ENCODE results near the gene KCNK4.
A peak's percentile ranks its signal among the peaks of the same experiment; 100 is the strongest.

The KCNK4 gene

GRCh38 chr11:64264371-64264852 lies 26.7 kb upstream of the KCNK4 start:
- H3K27ac ChIP-seq (ENCODE audit: low read depth, low read length) = no peak overlapping the region
- no peaks in the 10 kb centered on the region for H3K27me3 ChIP-seq (ENCODE audit: control insufficient read depth in 1 of 2, insufficient read depth in 2 of 2, low read length in 2 of 2)
- peaks cover 32% of the 10 kb centered on the region for H3K36me3 ChIP-seq (ENCODE audit: insufficient read depth, low read length)
- no peak overlapping the region for H3K4me3 ChIP-seq (ENCODE audit: low read depth in 1 of 2, low read length in 2 of 2)
- no peaks in the 10 kb centered on the region for H3K9me3 ChIP-seq (ENCODE audit: low read length)
- peaks cover 13% of the 10 kb centered on the region for H3K4me1 ChIP-seq (ENCODE audit: insufficient read depth, low read length)
- no peak overlapping the region for H3K9ac ChIP-seq (ENCODE audit: low read length)

GRCh38 chr11:64265176-64266160 lies 25.6 kb upstream of the KCNK4 start:
- H3K4me3 ChIP-seq (ENCODE audit: low read depth in 1 of 2, low read length in 2 of 2) = no peak overlapping the region
- peaks cover 23% of the 10 kb centered on the region for H3K36me3 ChIP-seq (ENCODE audit: insufficient read depth, low read length)
- no peaks in the 10 kb centered on the region for H3K27me3 ChIP-seq (ENCODE audit: control insufficient read depth in 1 of 2, insufficient read depth in 2 of 2, low read length in 2 of 2)
- no peaks in the 10 kb centered on the region for H3K9me3 ChIP-seq (ENCODE audit: low read length)
- H3K9ac ChIP-seq (ENCODE audit: low read length) = no peak overlapping the region
- no peak overlapping the region for H3K27ac ChIP-seq (ENCODE audit: low read depth, low read length)
- peaks cover 13% of the 10 kb centered on the region for H3K4me1 ChIP-seq (ENCODE audit: insufficient read depth, low read length)

- Histone ChIP-seq H3K4me1 (ENCODE audit: insufficient read depth, low read length) (peaks cover 13% of the 10 kb centered on the region), H3K27me3 (ENCODE audit: control insufficient read depth in 1 of 2, insufficient read depth in 2 of 2, low read length in 2 of 2) (no peaks in the 10 kb centered on the region), H3K36me3 (ENCODE audit: insufficient read depth, low read length) (peaks cover 23% of the 10 kb centered on the region), H3K9me3 (ENCODE audit: low read length) (no peaks in the 10 kb centered on the region), H3K4me3 (ENCODE audit: low read depth in 1 of 2, low read length in 2 of 2) (no peak overlapping the region), H3K27ac (ENCODE audit: low read depth, low read length) (no peak overlapping the region), H3K9ac (ENCODE audit: low read length) (no peak overlapping the region)
Measured at GRCh38 chr11:64266339-64266738, 24.8 kb upstream of the KCNK4 start.

GRCh38 chr11:64267207-64267945 lies 23.7 kb upstream of the KCNK4 start:
- H3K27ac ChIP-seq (ENCODE audit: low read depth, low read length) = peak overlapping the region; percentile 99
- H3K36me3 ChIP-seq (ENCODE audit: insufficient read depth, low read length) = peaks cover 23% of the 10 kb centered on the region
- no peak overlapping the region for H3K9ac ChIP-seq (ENCODE audit: low read length)

GRCh38 chr11:64268025-64268892 lies 22.8 kb upstream of the KCNK4 start:
- H3K9ac ChIP-seq (ENCODE audit: low read length) = peak overlapping the region; percentile 39
- H3K27ac ChIP-seq (ENCODE audit: low read depth, low read length) = peak overlapping the region; percentile 99
- H3K36me3 ChIP-seq (ENCODE audit: insufficient read depth, low read length) = peaks cover 14% of the 10 kb centered on the region
- H3K4me3 ChIP-seq (ENCODE audit: low read depth in 1 of 2, low read length in 2 of 2) = peak overlapping the region; percentile 77 to 94
- no peaks in the 10 kb centered on the region for H3K27me3 ChIP-seq (ENCODE audit: control insufficient read depth in 1 of 2, insufficient read depth in 2 of 2, low read length in 2 of 2)
- H3K4me1 ChIP-seq (ENCODE audit: insufficient read depth, low read length) = peaks cover 19% of the 10 kb centered on the region
- H3K9me3 ChIP-seq (ENCODE audit: low read length) = no peaks in the 10 kb centered on the region

More at GRCh38 chr11:64267207-64267945, 23.7 kb upstream of the KCNK4 start:
- no peaks in the 10 kb centered on the region for H3K9me3 ChIP-seq (ENCODE audit: low read length)
- H3K4me3 ChIP-seq (ENCODE audit: low read depth in 1 of 2, low read length in 2 of 2) = no peak overlapping the region
- H3K27me3 ChIP-seq (ENCODE audit: control insufficient read depth in 1 of 2, insufficient read depth in 2 of 2, low read length in 2 of 2) = no peaks in the 10 kb centered on the region
- peaks cover 19% of the 10 kb centered on the region for H3K4me1 ChIP-seq (ENCODE audit: insufficient read depth, low read length)

- Histone ChIP-seq H3K27ac (ENCODE audit: low read depth, low read length) (peak overlapping the region; percentile 99), H3K4me3 (ENCODE audit: low read depth in 1 of 2, low read length in 2 of 2) (peak overlapping the region; percentile 77 to 94), H3K9me3 (ENCODE audit: low read length) (no peaks in the 10 kb centered on the region), H3K9ac (ENCODE audit: low read length) (peak overlapping the region; percentile 39), H3K36me3 (ENCODE audit: insufficient read depth, low read length) (peaks cover 11% of the 10 kb centered on the region), H3K27me3 (ENCODE audit: control insufficient read depth in 1 of 2, insufficient read depth in 2 of 2, low read length in 2 of 2) (no peaks in the 10 kb centered on the region), H3K4me1 (ENCODE audit: insufficient read depth, low read length) (peaks cover 19% of the 10 kb centered on the region)
Measured at GRCh38 chr11:64268893-64269539, 22.1 kb upstream of the KCNK4 start.

- Histone ChIP-seq H3K27me3 (ENCODE audit: control insufficient read depth in 1 of 2, insufficient read depth in 2 of 2, low read length in 2 of 2) (no peaks in the 10 kb centered on the region), H3K36me3 (ENCODE audit: insufficient read depth, low read length) (peaks cover 11% of the 10 kb centered on the region), H3K9me3 (ENCODE audit: low read length) (no peaks in the 10 kb centered on the region), H3K27ac (ENCODE audit: low read depth, low read length) (peak overlapping the region; percentile 99), H3K4me3 (ENCODE audit: low read depth in 1 of 2, low read length in 2 of 2) (peak overlapping the region; percentile 77 to 94), H3K9ac (ENCODE audit: low read length) (peak overlapping the region; percentile 73), H3K4me1 (ENCODE audit: insufficient read depth, low read length) (peaks cover 19% of the 10 kb centered on the region)
Measured at GRCh38 chr11:64269540-64270220, 21.4 kb upstream of the KCNK4 start.

GRCh38 chr11:64275031-64275800 lies 15.9 kb upstream of the KCNK4 start:
- H3K4me3 ChIP-seq (ENCODE audit: low read depth in 1 of 2, low read length in 2 of 2) = no peak overlapping the region
- peaks cover 24% of the 10 kb centered on the region for H3K36me3 ChIP-seq (ENCODE audit: insufficient read depth, low read length)
- no peaks in the 10 kb centered on the region for H3K27me3 ChIP-seq (ENCODE audit: control insufficient read depth in 1 of 2, insufficient read depth in 2 of 2, low read length in 2 of 2)
- no peaks in the 10 kb centered on the region for H3K9me3 ChIP-seq (ENCODE audit: low read length)
- H3K4me1 ChIP-seq (ENCODE audit: insufficient read depth, low read length) = peaks cover 6% of the 10 kb centered on the region
- H3K27ac ChIP-seq (ENCODE audit: low read depth, low read length) = no peak overlapping the region
- no peak overlapping the region for H3K9ac ChIP-seq (ENCODE audit: low read length)

- H3K4me1 ChIP-seq (ENCODE audit: insufficient read depth, low read length) = peaks cover 6% of the 10 kb centered on the region
- H3K9ac ChIP-seq (ENCODE audit: low read length) = no peak overlapping the region
- no peak overlapping the region for H3K27ac ChIP-seq (ENCODE audit: low read depth, low read length)
- H3K36me3 ChIP-seq (ENCODE audit: insufficient read depth, low read length) = peaks cover 24% of the 10 kb centered on the region
- H3K4me3 ChIP-seq (ENCODE audit: low read depth in 1 of 2, low read length in 2 of 2) = no peak overlapping the region
- no peaks in the 10 kb centered on the region for H3K27me3 ChIP-seq (ENCODE audit: control insufficient read depth in 1 of 2, insufficient read depth in 2 of 2, low read length in 2 of 2)
- H3K9me3 ChIP-seq (ENCODE audit: low read length) = no peaks in the 10 kb centered on the region
Measured at GRCh38 chr11:64275841-64276240, 15.3 kb upstream of the KCNK4 start.
